ENCODE data around the gene DCAF4.
A peak's percentile ranks its signal among the peaks of the same experiment; 100 is the strongest.

DNA sequence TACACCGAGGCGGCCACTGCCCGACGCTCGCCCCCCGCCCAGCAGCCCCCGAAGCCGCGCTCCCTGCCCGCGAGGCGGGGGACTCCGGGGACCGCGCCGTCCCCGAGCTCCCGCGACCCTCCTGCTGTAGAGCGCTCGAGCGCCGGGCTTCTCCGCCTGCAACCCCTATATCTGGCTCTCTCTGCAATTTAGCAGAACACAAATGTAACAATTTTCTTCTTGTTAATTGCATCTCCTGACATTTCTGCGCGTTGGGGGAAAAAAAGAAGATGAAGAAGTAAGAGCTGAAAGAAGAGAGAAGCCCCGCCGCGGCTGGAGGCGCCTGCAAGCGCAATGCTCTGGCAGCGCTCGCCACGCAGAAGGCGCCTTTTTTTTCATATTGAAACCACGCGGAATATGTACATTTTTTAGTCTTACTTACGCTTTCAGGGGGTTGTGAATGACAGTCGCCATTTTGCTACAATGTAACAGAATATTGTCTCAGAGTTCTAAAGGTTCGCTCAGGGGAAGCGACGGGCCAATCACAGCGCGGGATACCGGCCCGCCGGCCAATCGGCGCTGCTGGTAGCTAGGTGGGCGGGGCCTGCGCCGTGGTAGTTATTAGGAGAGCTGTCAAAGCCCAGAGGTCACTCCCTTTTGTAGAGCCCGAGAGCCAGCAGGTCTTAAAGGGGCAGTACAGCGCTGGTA is 32.5 kb upstream of the DCAF4 start, which contains the start of gene DPF3:
- TF ChIP-seq, protein P1, sequence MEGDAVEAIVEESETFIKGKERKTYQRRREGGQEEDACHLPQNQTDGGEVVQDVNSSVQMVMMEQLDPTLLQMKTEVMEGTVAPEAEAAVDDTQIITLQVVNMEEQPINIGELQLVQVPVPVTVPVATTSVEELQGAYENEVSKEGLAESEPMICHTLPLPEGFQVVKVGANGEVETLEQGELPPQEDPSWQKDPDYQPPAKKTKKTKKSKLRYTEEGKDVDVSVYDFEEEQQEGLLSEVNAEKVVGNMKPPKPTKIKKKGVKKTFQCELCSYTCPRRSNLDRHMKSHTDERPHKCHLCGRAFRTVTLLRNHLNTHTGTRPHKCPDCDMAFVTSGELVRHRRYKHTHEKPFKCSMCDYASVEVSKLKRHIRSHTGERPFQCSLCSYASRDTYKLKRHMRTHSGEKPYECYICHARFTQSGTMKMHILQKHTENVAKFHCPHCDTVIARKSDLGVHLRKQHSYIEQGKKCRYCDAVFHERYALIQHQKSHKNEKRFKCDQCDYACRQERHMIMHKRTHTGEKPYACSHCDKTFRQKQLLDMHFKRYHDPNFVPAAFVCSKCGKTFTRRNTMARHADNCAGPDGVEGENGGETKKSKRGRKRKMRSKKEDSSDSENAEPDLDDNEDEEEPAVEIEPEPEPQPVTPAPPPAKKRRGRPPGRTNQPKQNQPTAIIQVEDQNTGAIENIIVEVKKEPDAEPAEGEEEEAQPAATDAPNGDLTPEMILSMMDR (IDR thresholded peaks at IDR 0.05) = no peak
- TF ChIP-seq POLR2A (IDR thresholded peaks at IDR 0.05) = peak in 1 of 2 donors; percentile 42
